Cardiac fibroblast (primary cell): ENCODE results near the gene GPR18.

Experiments
- DNase-seq, 2 donors: peaks; one replicate each; pipeline versions ENCODE4 v3.0.0 to v3.0.0-alpha.2; 2010; ENCODE audit warnings: low read depth in 2 of 2
- H3K4me3 ChIP-seq, 2 donors: replicated peaks in 1 of 2; 1 replicate in 1 of 2; 2 replicates in 1 of 2; pipeline ENCODE4 v1.5.1; 2011; ENCODE audit warnings: low read depth in 2 of 2, low read length in 2 of 2, mild to moderate bottlenecking in 2 of 2, moderate library complexity in 1 of 2
- CTCF ChIP-seq: IDR thresholded peaks from one replicate; pipeline ENCODE4 v1.5.1; 2011; ENCODE audit warnings: low read depth, mild to moderate bottlenecking, low read length, inconsistent platforms

GPR18 gene

GRCh38 chr13:99223587-99223986 lies 34.6 kb downstream of the GPR18 start:
- no peak for TF ChIP-seq CTCF
- no peak overlapping the region for H3K4me3 ChIP-seq

GRCh38 chr13:99221567-99222239 lies 36.5 kb downstream of the GPR18 start:
- no peak for TF ChIP-seq CTCF
- H3K4me3 ChIP-seq: no peak overlapping the region
- DNase-seq: no peak

More at GRCh38 chr13:99223587-99223986, 34.6 kb downstream of the GPR18 start:
- no peak for DNase-seq

GRCh38 chr13:99220199-99220935 lies 37.8 kb downstream of the GPR18 start:
- no peak for TF ChIP-seq CTCF
- no peak for DNase-seq
- H3K4me3 ChIP-seq: no peak overlapping the region

- DNase-seq: no peak
- TF ChIP-seq CTCF: no peak
- no peak overlapping the region for H3K4me3 ChIP-seq
Measured at GRCh38 chr13:99218969-99219368, 39.2 kb downstream of the GPR18 start.

- no peak overlapping the region for H3K4me3 ChIP-seq
- DNase-seq: no peak
- TF ChIP-seq CTCF: no peak
Measured at GRCh38 chr13:99218545-99218944, 39.6 kb downstream of the GPR18 start.

- no peak overlapping the region for H3K4me3 ChIP-seq
- TF ChIP-seq CTCF: no peak
- no peak for DNase-seq
Measured at GRCh38 chr13:99218126-99218525, 40.1 kb downstream of the GPR18 start.
